PC-3 (cell line): ENCODE measurements around the gene TNFSF8. TPM values are rescaled to one million over a fixed set of nuclear protein-coding genes. Genes with fewer than 3 reads are reported as not detected.

Experiments
- ATAC-seq: fragments of 200-7000 bp; cut with Tn5 transposase; 2 replicates; pipeline ENCODE4 v1.9.1; 2020; ENCODE audit warnings: mild to moderate bottlenecking, moderate library complexity
- BruUV-seq: library from RNA; stranded (reverse); fragments of 400-500 nt; replicated peaks from 2 replicates; lab custom pipeline; 2021; lab: Mats Ljungman, UMichigan
- CTCF ChIA-PET: fragments of 300-600 bp; sonication (Branson Sonifier 250); formaldehyde crosslinking; loops from one replicate; lab custom pipeline; 2022; ENCODE audit warnings: antibody characterized with exemption; lab: Charles Lee
- POLR2A ChIA-PET: fragments of 300-600 bp; sonication (Branson Sonifier 250); formaldehyde crosslinking; loops from one replicate; lab custom pipeline; 2022; ENCODE audit warnings: antibody characterized with exemption; ENCODE audit not compliant: unreplicated experiment; lab: Charles Lee
- DNase-seq: peaks from one replicate; pipeline ENCODE4 v3.0.0-alpha.2; 2015
- H2AFZ ChIP-seq: fragments of 300-600 bp; sonication (generic); 2 replicates; pipeline ENCODE4 v1.6.0; 2016; ENCODE audit warnings: antibody characterized with exemption, low read length
- H3F3A ChIP-seq: fragments of 300-600 bp; sonication (generic); one replicate; pipeline ENCODE4 v1.6.0; 2017; ENCODE audit warnings: antibody characterized with exemption, low read length, control low read depth, mild to moderate bottlenecking; ENCODE audit not compliant: unreplicated experiment
- H3K27ac ChIP-seq: fragments of 300-600 bp; sonication (generic); 2 replicates; pipeline ENCODE4 v1.5.1; 2016; ENCODE audit warnings: mild to moderate bottlenecking, low read length
- H3K27me3 ChIP-seq: fragments of 300-600 bp; sonication (generic); 2 replicates; pipeline ENCODE4 v1.6.1; 2016; ENCODE audit warnings: low read length, mixed read lengths
- H3K36me3 ChIP-seq: fragments of 300-600 bp; sonication (generic); 2 replicates; pipeline ENCODE4 v1.6.1; 2016; ENCODE audit warnings: low read depth, mixed run types, low read length, mixed read lengths
- H3K4me1 ChIP-seq: fragments of 300-600 bp; sonication (generic); 2 replicates; pipeline ENCODE4 v1.5.1; 2016; ENCODE audit warnings: low read length; ENCODE audit not compliant: insufficient read depth
- H3K4me2 ChIP-seq: fragments of 300-600 bp; sonication (generic); 2 replicates; pipeline ENCODE4 v1.6.0; 2016; ENCODE audit warnings: low read length
- H3K4me3 ChIP-seq: fragments of 300-600 bp; sonication (generic); 2 replicates; pipeline ENCODE4 v1.5.1; 2016; ENCODE audit warnings: mild to moderate bottlenecking, low read length, mixed read lengths
- H3K79me2 ChIP-seq: fragments of 300-600 bp; sonication (generic); 2 replicates; pipeline ENCODE4 v1.6.1; 2017; ENCODE audit warnings: low read length, mixed read lengths
- H3K9ac ChIP-seq: fragments of 300-600 bp; sonication (generic); 2 replicates; pipeline ENCODE4 v1.6.0; 2016; ENCODE audit warnings: mild to moderate bottlenecking, low read length
- H3K9me2 ChIP-seq: fragments of 300-600 bp; sonication (generic); replicated peaks from 2 replicates; pipeline ENCODE4 v1.6.1; 2016; ENCODE audit warnings: mixed run types, low read length, mixed read lengths
- H3K9me3 ChIP-seq: fragments of 300-600 bp; sonication (generic); 2 replicates; pipeline ENCODE4 v1.6.1; 2016; ENCODE audit warnings: low read length, mixed read lengths
- H4K20me1 ChIP-seq: fragments of 300-600 bp; sonication (generic); 2 replicates; pipeline ENCODE4 v1.6.1; 2016; ENCODE audit warnings: low read length, mixed read lengths
- CTCF ChIP-seq: fragments of 300-600 bp; sonication (generic); conservative IDR thresholded peaks from 2 replicates; pipeline ENCODE4 v1.5.1; 2017; ENCODE audit warnings: antibody characterized with exemption, low read depth, mild to moderate bottlenecking, low read length
- EZH2 ChIP-seq: fragments of 300-600 bp; sonication (generic); IDR thresholded peaks from one replicate; pipeline ENCODE4 v1.6.1; 2017; ENCODE audit warnings: antibody characterized with exemption, mild to moderate bottlenecking, low read length; ENCODE audit not compliant: unreplicated experiment
- EZH2phosphoT487 ChIP-seq: fragments of 300-600 bp; sonication (generic); IDR thresholded peaks from 2 replicates; pipeline ENCODE4 v1.6.1; 2018; ENCODE audit warnings: mild to moderate bottlenecking, antibody characterized with exemption, low read length, borderline replicate concordance
- intact Hi-C: fragments of 100-400 bp; cut with micrococcal nuclease; formaldehyde crosslinking; loops from 2 replicates; pipeline ENCODE4 v1.9.0; 2023
- total RNA-seq: library from RNA; depleted of rRNA; stranded (reverse); fragments of >200 nt; gene quantifications from 2 replicates; pipeline ENCODE4 v1.2.3, GENCODE V29; 2014

TNFSF8 gene
- total RNA-seq, 1 experiment from 2014 or later, result not detected

GRCh38 chr9:114950761-114951160 is 20.4 kb upstream of the TNFSF8 start:
- H4K20me1 ChIP-seq, result no peaks in the 10 kb centered on the region
- H3F3A ChIP-seq, result no peaks in the 10 kb centered on the region
- H3K9ac ChIP-seq, result no peak overlapping the region
- H3K9me3 ChIP-seq, result no peaks in the 10 kb centered on the region
- H3K27me3 ChIP-seq, result no peaks in the 10 kb centered on the region
- intact Hi-C loops, result no loop called here
- no TSS peak for BruUV-seq
- TF ChIP-seq CTCF (no peak), EZH2phosphoT487 (no peak), EZH2 (no peak)
- ChIA-PET POLR2A (no interaction called here), CTCF (no interaction called here)
- H3K79me2 ChIP-seq, result no peaks in the 10 kb centered on the region
- ATAC-seq (no peak), DNase-seq (no peak)
- H3K9me2 ChIP-seq, result no peaks in the 10 kb centered on the region
- no peak overlapping the region for H3K27ac ChIP-seq
- no peaks in the 10 kb centered on the region for H3K36me3 ChIP-seq
- H3K4me1 ChIP-seq, result peaks cover 12% of the 10 kb centered on the region
- H3K4me3 ChIP-seq, result no peak overlapping the region
- H2AFZ ChIP-seq, result no peak overlapping the region
- H3K4me2 ChIP-seq, result no peak overlapping the region

GRCh38 chr9:114947058-114947457 is 16.7 kb upstream of the TNFSF8 start:
- no peak for ATAC-seq
- Histone ChIP-seq H3K4me3 (no peak overlapping the region), H3K9me3 (no peaks in the 10 kb centered on the region), H3K9ac (no peak overlapping the region), H3K27me3 (no peaks in the 10 kb centered on the region), H3K79me2 (no peaks in the 10 kb centered on the region), H2AFZ (no peak overlapping the region), H3F3A (no peaks in the 10 kb centered on the region), H3K36me3 (no peaks in the 10 kb centered on the region), H3K4me1 (no peaks in the 10 kb centered on the region), H4K20me1 (no peaks in the 10 kb centered on the region), H3K9me2 (no peaks in the 10 kb centered on the region), H3K4me2 (no peak overlapping the region), H3K27ac (no peak overlapping the region)
- CTCF ChIA-PET, result no interaction called here
- DNase-seq, result no peak
- intact Hi-C loops, result no loop called here
- no TSS peak for BruUV-seq
- TF ChIP-seq EZH2phosphoT487, result no peak
- no peak for TF ChIP-seq EZH2
- no peak for TF ChIP-seq CTCF
- POLR2A ChIA-PET, result no interaction called here

GRCh38 chr9:114945616-114946412 is 15.4 kb upstream of the TNFSF8 start:
- no peak overlapping the region for H3K4me3 ChIP-seq
- no TSS peak for BruUV-seq
- ATAC-seq (no peak), DNase-seq (no peak)
- no peaks in the 10 kb centered on the region for H3K79me2 ChIP-seq
- ChIA-PET CTCF (no interaction called here), POLR2A (no interaction called here)
- H4K20me1 ChIP-seq, result no peaks in the 10 kb centered on the region
- TF ChIP-seq EZH2phosphoT487, result no peak
- no peak for TF ChIP-seq EZH2
- no peak for TF ChIP-seq CTCF
- no peaks in the 10 kb centered on the region for H3K9me2 ChIP-seq
- H3F3A ChIP-seq, result no peaks in the 10 kb centered on the region
- no peaks in the 10 kb centered on the region for H3K9me3 ChIP-seq
- no peaks in the 10 kb centered on the region for H3K4me1 ChIP-seq
- H3K4me2 ChIP-seq, result no peak overlapping the region
- no peak overlapping the region for H3K27ac ChIP-seq
- H3K9ac ChIP-seq, result no peak overlapping the region
- intact Hi-C loops, result no loop called here
- no peaks in the 10 kb centered on the region for H3K27me3 ChIP-seq
- H2AFZ ChIP-seq, result no peak overlapping the region
- H3K36me3 ChIP-seq, result no peaks in the 10 kb centered on the region
